H9 (cell line): Measurements from ENCODE around the gene NAE1. TPM values are rescaled to one million over a fixed set of nuclear protein-coding genes. Genes with fewer than 3 reads are reported as not detected.

Source experiments
- DNase-seq: peaks from one replicate; pipeline ENCODE4 v3.0.0-alpha.2; 2017
- H2AFZ ChIP-seq: one replicate; pipeline ENCODE4 v1.6.1; 2013; ENCODE audit warnings: mild to moderate bottlenecking, low read length, control low read depth, moderate library complexity
- H2AK5ac ChIP-seq: 2 replicates; pipeline ENCODE4 v1.6.1; 2013; ENCODE audit warnings: low read length, control low read depth, mixed read lengths; ENCODE audit not compliant: insufficient read length
- H2BK120ac ChIP-seq: one replicate; pipeline ENCODE4 v1.6.1; 2013; ENCODE audit warnings: low read depth, mild to moderate bottlenecking, low read length, control low read depth, inconsistent platforms; ENCODE audit not compliant: poor library complexity, severe bottlenecking
- H2BK12ac ChIP-seq: 2 replicates; pipeline ENCODE4 v1.6.1; 2013; ENCODE audit warnings: low read length, control low read depth, mixed read lengths, low read depth; ENCODE audit not compliant: insufficient read length
- H2BK15ac ChIP-seq: 2 replicates; pipeline ENCODE4 v1.6.1; 2013; ENCODE audit warnings: low read depth, low read length, control low read depth
- H2BK20ac ChIP-seq: one replicate; pipeline ENCODE4 v1.6.1; 2013; ENCODE audit warnings: low read depth, mild to moderate bottlenecking, low read length, control low read depth, inconsistent platforms; ENCODE audit not compliant: poor library complexity, severe bottlenecking
- H2BK5ac ChIP-seq: 2 replicates; pipeline ENCODE4 v1.6.1; 2013; ENCODE audit warnings: low read length, control low read depth, mixed read lengths; ENCODE audit not compliant: insufficient read length
- H3K14ac ChIP-seq: 2 replicates; pipeline ENCODE4 v1.6.1; 2013; ENCODE audit warnings: low read length, control low read depth; ENCODE audit not compliant: insufficient read depth
- H3K18ac ChIP-seq: 2 replicates; pipeline ENCODE4 v1.6.1; 2013; ENCODE audit warnings: low read depth, mild to moderate bottlenecking, mixed read lengths, low read length, control low read depth; ENCODE audit not compliant: insufficient read length
- H3K23ac ChIP-seq: 2 replicates; pipeline ENCODE4 v1.6.1; 2013; ENCODE audit warnings: low read length, control low read depth, mixed read lengths, low read depth; ENCODE audit not compliant: insufficient read length
- H3K23me2 ChIP-seq: 2 replicates; pipeline ENCODE4 v1.6.1; 2013; ENCODE audit warnings: low read depth, mild to moderate bottlenecking, mixed read lengths, low read length, control low read depth; ENCODE audit not compliant: insufficient read length, poor library complexity, severe bottlenecking
- H3K27ac ChIP-seq: 2 replicates; pipeline ENCODE4 v1.5.1; 2013; ENCODE audit warnings: low read length, control low read depth, mixed read lengths, low read depth; ENCODE audit not compliant: insufficient read length
- H3K27me3 ChIP-seq: 2 replicates; pipeline ENCODE4 v1.6.1; 2013; ENCODE audit warnings: low read length, control low read depth, inconsistent platforms; ENCODE audit not compliant: insufficient read depth
- H3K4ac ChIP-seq: 2 replicates; pipeline ENCODE4 v1.6.1; 2013; ENCODE audit warnings: low read depth, mild to moderate bottlenecking, control low read depth, inconsistent platforms, low read length, moderate library complexity
- H3K4me1 ChIP-seq: 2 replicates; pipeline ENCODE4 v1.6.1; 2013; ENCODE audit warnings: low read length, control low read depth, inconsistent platforms; ENCODE audit not compliant: insufficient read depth
- H3K4me2 ChIP-seq: 2 replicates; pipeline ENCODE4 v1.6.1; 2013; ENCODE audit warnings: low read length, control low read depth, mixed read lengths; ENCODE audit not compliant: insufficient read length, insufficient read depth
- H3K56ac ChIP-seq: 2 replicates; pipeline ENCODE4 v1.6.1; 2013; ENCODE audit warnings: low read depth, mild to moderate bottlenecking, mixed read lengths, low read length, control low read depth; ENCODE audit not compliant: insufficient read length
- H3K79me1 ChIP-seq: 2 replicates; pipeline ENCODE4 v1.6.1; 2013; ENCODE audit warnings: low read depth, mild to moderate bottlenecking, moderate library complexity, low read length, control low read depth, inconsistent platforms; ENCODE audit not compliant: insufficient read depth, poor library complexity, severe bottlenecking
- H3K79me2 ChIP-seq: 2 replicates; pipeline ENCODE4 v1.6.1; 2013; ENCODE audit warnings: low read length, control low read depth, inconsistent platforms; ENCODE audit not compliant: insufficient read depth
- H3K9ac ChIP-seq: 2 replicates; pipeline ENCODE4 v1.6.1; 2013; ENCODE audit warnings: low read length, control low read depth, mixed read lengths; ENCODE audit not compliant: insufficient read length; ENCODE audit errors: extremely low read depth
- H3K9me3 ChIP-seq: one replicate; pipeline ENCODE4 v1.6.1; 2013; ENCODE audit warnings: low read depth, low read length, inconsistent platforms; ENCODE audit not compliant: control insufficient read depth
- H3T11ph ChIP-seq: one replicate; pipeline ENCODE4 v1.6.1; 2013; ENCODE audit warnings: mild to moderate bottlenecking, low read length, control low read depth, inconsistent platforms
- H4K20me1 ChIP-seq: one replicate; pipeline ENCODE4 v1.6.1; 2013; ENCODE audit not compliant: control insufficient read depth, insufficient read length, insufficient read depth
- H4K5ac ChIP-seq: 2 replicates; pipeline ENCODE4 v1.6.1; 2013; ENCODE audit warnings: low read depth, mild to moderate bottlenecking, mixed read lengths, low read length, control low read depth; ENCODE audit not compliant: insufficient read length
- H4K8ac ChIP-seq: replicated peaks from 2 replicates; pipeline ENCODE4 v1.6.1; 2013; ENCODE audit warnings: low read length, control low read depth, mixed read lengths, low read depth; ENCODE audit not compliant: insufficient read length
- H4K91ac ChIP-seq: 2 replicates; pipeline ENCODE4 v1.6.1; 2013; ENCODE audit warnings: low read depth, mild to moderate bottlenecking, moderate library complexity, mixed read lengths, low read length, control low read depth; ENCODE audit not compliant: insufficient read length
- H3K27ac Mint-ChIP-seq, 3 experiments: 2 replicates in 2 of 3; 3 replicates in 1 of 3; pipeline ENCODE4 v1.8.0; 2020 to 2021; ENCODE audit warnings: mixed read lengths in 3 of 3, mild to moderate bottlenecking in 1 of 3, moderate library complexity in 1 of 3
- H3K27me3 Mint-ChIP-seq: 2 replicates; pipeline ENCODE4 v1.8.0; 2021; ENCODE audit warnings: low read depth, mild to moderate bottlenecking, moderate library complexity, mixed read lengths
- H3K36me3 Mint-ChIP-seq, 3 experiments: 2 replicates in 2 of 3; 3 replicates in 1 of 3; pipeline ENCODE4 v1.8.0; 2020 to 2021; ENCODE audit warnings: low read depth in 3 of 3, mixed read lengths in 3 of 3; ENCODE audit not compliant: insufficient read depth in 1 of 3
- H3K4me1 Mint-ChIP-seq, 2 experiments: 2 replicates each; pipeline ENCODE4 v1.8.0; 2020; ENCODE audit warnings: mixed read lengths in 2 of 2
- H3K4me3 Mint-ChIP-seq, 2 experiments: 2 replicates in 1 of 2; 3 replicates in 1 of 2; pipeline ENCODE4 v1.8.0; 2020 to 2021; ENCODE audit warnings: mild to moderate bottlenecking in 2 of 2, mixed read lengths in 2 of 2, moderate library complexity in 1 of 2
- H3K9me3 Mint-ChIP-seq, 2 experiments: 2 replicates in 1 of 2; 3 replicates in 1 of 2; pipeline ENCODE4 v1.8.0; 2020; ENCODE audit warnings: mild to moderate bottlenecking in 2 of 2, mixed read lengths in 2 of 2, moderate library complexity in 1 of 2
- WGBS: extraction: QIAGEN DNeasy Blood & Tissue Kit; methylation state at CpG from one replicate; pipeline ENCODE4 v1.1.7; 2013; ENCODE audit warnings: missing lambda C conversion rate, low lambda C conversion rate, mixed read lengths; ENCODE audit not compliant: insufficient read length; ENCODE audit errors: extremely low coverage; 5-methylcytosine and 5-hydroxymethylcytosine counted together
- total RNA-seq: library from RNA; stranded (reverse); gene quantifications from 2 replicates; pipeline ENCODE4 v1.2.1, GENCODE V29; 2021
- TF ChIP-seq, protein P1 (sequence below): fragments of 200-600 bp; sonication (generic); conservative IDR thresholded peaks from 3 replicates; pipeline ENCODE4 v1.8.0; 2021; ENCODE audit warnings: antibody characterized with exemption, mild to moderate bottlenecking

Gene NAE1
- total RNA-seq, 1 experiment from 2014 or later, result 144 TPM

DNA sequence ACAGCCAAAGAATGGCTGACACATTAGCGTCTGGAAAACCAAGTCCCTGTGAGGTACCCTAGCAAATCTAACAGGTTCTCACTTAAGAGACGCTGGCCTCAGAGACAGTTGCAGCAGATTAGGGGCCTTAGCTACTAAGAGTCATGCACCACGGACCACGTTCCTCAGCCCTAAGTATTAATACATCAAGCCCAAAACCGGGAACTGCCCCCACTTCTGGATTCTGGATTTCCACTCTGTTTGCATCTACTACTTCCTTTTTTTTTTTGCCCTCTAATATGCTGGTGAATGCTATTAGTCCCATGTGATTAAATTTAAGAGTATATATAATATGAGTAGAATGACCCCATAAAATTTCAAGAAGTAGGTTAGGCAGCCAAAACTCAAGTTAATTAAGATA is 28.6 kb downstream of the NAE1 start:
- Histone ChIP-seq H3K18ac (no peak overlapping the region), H4K20me1 (no peaks in the 10 kb centered on the region), H3K56ac (no peak overlapping the region), H3K9me3 (no peaks in the 10 kb centered on the region), H2BK12ac (no peak overlapping the region), H2BK120ac (no peak overlapping the region), H2BK5ac (no peak overlapping the region), H2AFZ (no peak overlapping the region), H3K4me2 (no peak overlapping the region), H3K4ac (no peak overlapping the region), H3K27ac (no peak overlapping the region), H3K14ac (no peak overlapping the region), H3K23ac (no peak overlapping the region), H3K79me1 (no peaks in the 10 kb centered on the region), H4K5ac (no peak overlapping the region), H3K79me2 (no peaks in the 10 kb centered on the region), H4K8ac (no peak overlapping the region), H4K91ac (no peak overlapping the region), H3K4me1 (no peaks in the 10 kb centered on the region), H3K27me3 (no peaks in the 10 kb centered on the region), H3K9ac (no peak overlapping the region), H2BK15ac (no peak overlapping the region), H2BK20ac (no peak overlapping the region), H3T11ph (no peak overlapping the region), H2AK5ac (no peak overlapping the region), H3K23me2 (no peaks in the 10 kb centered on the region)
- DNase-seq, result no peak
- H3K4me1 Mint-ChIP-seq, result no peaks in the 10 kb centered on the region
- H3K9me3 Mint-ChIP-seq, result no peaks in the 10 kb centered on the region; a peak in 1 of 5 replicates
- TF ChIP-seq, protein P1, sequence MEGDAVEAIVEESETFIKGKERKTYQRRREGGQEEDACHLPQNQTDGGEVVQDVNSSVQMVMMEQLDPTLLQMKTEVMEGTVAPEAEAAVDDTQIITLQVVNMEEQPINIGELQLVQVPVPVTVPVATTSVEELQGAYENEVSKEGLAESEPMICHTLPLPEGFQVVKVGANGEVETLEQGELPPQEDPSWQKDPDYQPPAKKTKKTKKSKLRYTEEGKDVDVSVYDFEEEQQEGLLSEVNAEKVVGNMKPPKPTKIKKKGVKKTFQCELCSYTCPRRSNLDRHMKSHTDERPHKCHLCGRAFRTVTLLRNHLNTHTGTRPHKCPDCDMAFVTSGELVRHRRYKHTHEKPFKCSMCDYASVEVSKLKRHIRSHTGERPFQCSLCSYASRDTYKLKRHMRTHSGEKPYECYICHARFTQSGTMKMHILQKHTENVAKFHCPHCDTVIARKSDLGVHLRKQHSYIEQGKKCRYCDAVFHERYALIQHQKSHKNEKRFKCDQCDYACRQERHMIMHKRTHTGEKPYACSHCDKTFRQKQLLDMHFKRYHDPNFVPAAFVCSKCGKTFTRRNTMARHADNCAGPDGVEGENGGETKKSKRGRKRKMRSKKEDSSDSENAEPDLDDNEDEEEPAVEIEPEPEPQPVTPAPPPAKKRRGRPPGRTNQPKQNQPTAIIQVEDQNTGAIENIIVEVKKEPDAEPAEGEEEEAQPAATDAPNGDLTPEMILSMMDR, result no peak
- H3K4me3 Mint-ChIP-seq, result no peak overlapping the region
- no peaks in the 10 kb centered on the region for H3K27me3 Mint-ChIP-seq
- H3K36me3 Mint-ChIP-seq, result peaks cover 16 to 44% (median 38%) of the 10 kb centered on the region in 3 experiments
- H3K27ac Mint-ChIP-seq, result no peak overlapping the region
- WGBS, result no CpG with 5 or more reads among the region's 5 CpGs
